DMS53 (cell line): ENCODE measurements around the gene PTPRM.
A peak's percentile ranks its signal among the peaks of the same experiment; 100 is the strongest.
"Not testable (repeated sequence)": the region's sequence is repeated elsewhere in the genome, so short reads cannot be mapped to it uniquely, and the experiment has no call there.

Experiments
- DNase-seq: peaks from one replicate; lab custom pipeline; 2025; lab: John Stamatoyannopoulos, UW

The PTPRM gene

GRCh38 chr18:7726522-7726921 is 159.4 kb downstream of the PTPRM start:
- DNase-seq = no peak

DNA sequence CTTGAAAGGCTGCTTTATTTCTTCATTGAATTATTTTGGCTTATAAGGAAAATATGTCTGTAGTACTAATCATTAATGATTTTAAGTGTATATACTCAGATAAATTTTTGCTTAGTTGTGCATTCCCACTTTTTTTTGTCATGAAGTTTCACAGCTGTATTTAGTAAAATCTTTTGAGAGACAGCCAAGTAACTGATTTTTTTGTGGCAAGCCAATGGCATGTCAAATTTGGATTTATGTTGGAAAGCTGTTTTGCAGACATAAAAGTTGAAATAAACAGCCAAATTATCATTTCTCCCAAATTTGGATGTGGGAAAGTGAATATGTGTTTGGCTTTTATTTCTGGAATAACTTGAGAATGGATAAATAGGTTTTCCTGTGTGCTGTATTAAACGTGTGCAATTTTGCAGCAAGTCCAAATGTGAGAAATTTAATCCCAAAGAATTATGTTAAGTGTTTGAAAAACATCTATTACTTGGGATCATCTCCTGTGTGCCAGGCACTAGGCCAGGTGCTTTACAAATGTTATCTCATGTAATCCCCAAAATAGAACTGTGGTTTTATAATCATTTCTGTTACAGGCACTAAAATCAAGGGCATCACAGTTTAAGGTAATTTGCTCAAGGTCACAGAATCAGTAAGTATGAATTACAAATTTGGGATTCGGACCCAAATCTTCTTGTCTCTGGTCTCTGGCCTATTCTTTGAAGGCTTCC is 160.4 kb downstream of the PTPRM start:
- DNase-seq = no peak

DNA sequence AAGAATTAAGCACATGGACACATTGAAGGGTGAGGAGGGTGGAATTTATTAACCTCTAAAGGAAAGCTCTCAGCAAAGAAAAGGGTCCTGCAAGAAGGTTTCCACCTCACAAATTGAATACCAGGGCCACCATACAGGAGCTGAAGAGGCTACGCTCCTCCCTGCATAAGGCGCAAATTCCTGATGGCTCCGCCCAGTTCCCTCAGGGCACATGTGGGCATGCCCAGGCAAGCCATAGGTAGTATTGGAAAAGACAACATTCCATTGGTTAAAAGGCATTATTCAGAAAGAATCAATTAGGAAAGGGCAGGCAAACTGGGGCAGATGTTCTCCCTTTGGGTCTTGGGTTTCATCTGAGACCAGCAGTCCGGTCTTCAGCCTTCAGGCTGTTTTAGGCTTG is 161.2 kb downstream of the PTPRM start:
- DNase-seq = no peak

GRCh38 chr18:7729868-7730267 is 162.8 kb downstream of the PTPRM start:
- peak; percentile 75 for DNase-seq

- DNase-seq = no peak
These were observed 163.6 kb downstream of the PTPRM start for GRCh38 chr18:7730682-7731081.

DNA sequence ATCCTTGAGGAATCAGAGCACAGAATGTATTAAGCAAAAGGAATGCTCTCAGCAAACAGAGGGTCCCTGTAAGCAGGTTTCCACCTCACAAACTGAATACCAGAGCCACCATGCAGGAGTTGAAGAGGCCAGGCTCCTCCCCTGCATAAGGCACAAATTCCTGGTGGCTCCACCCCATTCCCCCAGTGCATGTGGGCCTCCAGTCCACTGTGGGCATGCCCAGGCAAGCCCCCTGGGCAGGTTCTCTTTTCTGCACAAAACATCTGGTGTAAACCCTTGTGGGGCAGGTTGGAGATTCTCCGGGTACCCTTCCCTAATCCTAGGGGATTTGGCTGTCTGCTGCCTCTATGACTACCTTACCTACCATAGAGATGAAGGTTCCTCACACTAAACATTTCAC is 166.5 kb downstream of the PTPRM start:
- no peak for DNase-seq

- DNase-seq = peak; percentile 20
These were observed 168.1 kb downstream of the PTPRM start for GRCh38 chr18:7735196-7735595.

GRCh38 chr18:7735626-7736175 is 168.6 kb downstream of the PTPRM start:
- DNase-seq = no peak

DNA sequence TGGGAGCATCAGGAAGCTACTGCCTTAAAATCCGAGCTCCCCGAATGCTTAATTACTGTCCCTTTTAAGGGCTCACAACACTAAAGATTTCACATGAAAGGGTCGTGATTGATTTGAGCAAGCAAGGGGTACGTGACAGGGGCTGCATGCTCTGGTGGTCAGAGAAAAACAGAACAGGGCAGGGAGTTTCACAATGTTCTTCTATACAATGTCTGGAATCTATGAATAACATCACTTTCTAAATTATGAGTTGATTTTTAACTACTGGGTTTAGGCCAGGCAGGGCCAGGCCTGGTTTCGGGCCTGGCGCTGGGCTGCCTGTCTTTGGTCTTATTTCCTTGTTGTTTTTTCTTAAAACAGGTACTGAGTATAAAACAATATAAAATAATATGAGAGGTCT is 169.4 kb downstream of the PTPRM start:
- DNase-seq = not testable (repeated sequence)

DNA sequence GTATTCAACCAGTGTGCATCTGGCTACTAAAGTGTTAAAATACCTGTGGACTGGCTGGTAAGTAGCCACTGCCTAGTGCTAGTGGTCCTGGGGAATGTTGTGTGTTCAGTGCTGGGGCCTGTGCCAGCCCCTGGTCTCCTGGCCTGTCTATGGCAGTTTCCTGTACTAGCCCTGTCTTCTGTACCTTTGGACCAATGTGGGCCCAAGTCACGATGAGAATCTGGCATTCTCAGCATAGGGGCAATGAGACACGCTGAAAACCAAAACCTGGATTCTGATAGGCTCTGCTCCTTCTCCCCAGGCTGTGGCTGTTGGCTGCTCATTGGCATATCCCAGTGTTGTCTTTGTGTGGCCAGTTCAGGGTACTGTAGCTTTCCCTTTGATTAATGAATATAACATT is 170.4 kb downstream of the PTPRM start:
- no peak for DNase-seq

GRCh38 chr18:7740821-7741220 is 173.7 kb downstream of the PTPRM start:
- DNase-seq = no peak

- no peak for DNase-seq
These were observed 174.5 kb downstream of the PTPRM start for GRCh38 chr18:7741640-7742039.

GRCh38 chr18:7742224-7742623 is 175.1 kb downstream of the PTPRM start:
- DNase-seq = no peak

GRCh38 chr18:7743256-7743655 is 176.1 kb downstream of the PTPRM start:
- no peak for DNase-seq

GRCh38 chr18:7746106-7746505 is 179.0 kb downstream of the PTPRM start:
- no peak for DNase-seq

- DNase-seq = no peak
These were observed 181.3 kb downstream of the PTPRM start for GRCh38 chr18:7748251-7749007.

GRCh38 chr18:7749008-7749405 is 181.9 kb downstream of the PTPRM start:
- no peak for DNase-seq

DNA sequence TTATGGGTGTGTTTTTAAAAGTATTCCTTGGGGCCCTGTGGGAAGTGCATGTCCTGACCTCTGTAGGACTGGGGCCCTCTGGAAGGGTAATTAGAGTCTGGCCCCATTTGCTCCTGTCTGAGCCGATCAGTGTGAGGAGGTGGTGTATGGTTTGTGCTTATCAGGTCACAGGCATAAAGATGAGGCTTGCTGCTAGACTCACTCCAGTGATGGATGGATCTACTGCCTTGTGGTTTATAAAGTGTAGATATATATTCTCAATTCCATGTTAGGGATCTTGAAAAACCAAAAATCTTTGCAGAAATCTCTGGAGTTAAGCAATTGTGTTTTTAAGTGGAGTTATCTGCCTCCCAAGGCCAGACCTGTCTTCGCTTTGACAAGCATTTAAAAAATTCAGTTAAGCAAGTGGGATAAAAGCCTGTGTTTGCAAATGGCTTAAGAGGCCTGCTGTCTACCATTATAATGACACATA is 182.4 kb downstream of the PTPRM start:
- DNase-seq = peak; percentile 38

DNA sequence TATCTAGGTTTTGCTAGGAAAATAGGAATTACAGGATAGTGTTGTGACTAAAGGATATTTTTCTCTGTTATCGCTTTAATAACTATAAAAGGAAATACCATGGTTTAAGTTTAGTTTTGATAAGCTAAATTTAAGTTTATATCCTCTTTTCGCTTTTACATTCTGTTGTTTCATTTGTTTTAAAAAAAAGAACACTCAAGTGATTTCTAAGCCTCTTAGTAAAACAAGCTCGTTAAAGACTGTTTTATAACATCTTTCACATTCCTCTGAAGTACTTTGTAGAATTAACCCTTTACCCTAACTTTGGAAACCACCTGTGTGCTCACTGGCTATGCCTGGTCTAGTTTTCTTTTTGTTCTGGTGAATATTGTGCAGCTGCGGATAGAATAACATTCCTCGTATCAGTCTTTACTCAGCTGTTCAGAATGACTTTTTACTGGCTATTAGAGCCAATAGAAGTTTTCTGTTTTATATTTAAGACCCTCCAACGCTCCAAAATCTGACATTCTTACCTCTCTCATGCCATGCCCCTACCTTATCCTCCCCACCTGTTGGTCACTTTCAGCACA is 183.1 kb downstream of the PTPRM start:
- no peak for DNase-seq

DNA sequence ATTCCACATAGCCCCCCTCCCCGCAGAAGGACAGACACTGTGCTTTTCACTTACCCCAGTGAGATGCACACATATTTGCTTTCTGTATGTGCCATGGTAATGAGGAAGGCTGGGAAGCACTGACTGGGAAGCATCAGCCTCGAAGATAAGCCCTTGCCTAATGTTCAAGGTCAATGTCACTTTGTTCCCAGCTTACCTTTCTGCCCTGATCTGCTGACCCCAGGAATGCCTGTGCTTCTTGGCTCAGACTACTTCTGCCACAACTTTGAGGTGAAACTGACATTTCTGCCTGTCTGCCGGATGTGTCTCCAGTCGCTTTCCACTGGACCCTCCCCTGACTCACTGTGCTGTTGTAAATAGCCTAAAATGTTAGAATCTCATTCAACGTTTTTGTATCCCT is 183.8 kb downstream of the PTPRM start:
- DNase-seq = no peak

DNA sequence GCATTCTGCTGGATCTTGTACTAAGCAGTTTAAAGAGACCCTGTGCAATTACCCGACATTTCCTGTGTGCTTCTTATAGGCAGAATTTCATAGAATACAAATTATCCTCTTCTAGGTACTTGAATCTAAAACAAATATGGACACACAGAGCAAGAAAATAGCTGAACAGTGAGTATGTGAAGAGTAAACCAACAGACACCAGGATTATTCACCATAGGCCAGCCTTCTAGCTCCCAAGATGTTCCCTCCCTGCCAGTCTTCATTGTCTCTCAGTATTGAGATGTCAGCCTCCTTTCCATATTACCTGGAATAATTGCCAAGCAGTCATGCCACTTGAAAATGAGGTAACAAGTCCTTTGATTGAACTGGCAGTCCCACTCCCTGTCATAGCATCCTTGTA is 187.1 kb downstream of the PTPRM start:
- DNase-seq = peak; percentile 82

DNA sequence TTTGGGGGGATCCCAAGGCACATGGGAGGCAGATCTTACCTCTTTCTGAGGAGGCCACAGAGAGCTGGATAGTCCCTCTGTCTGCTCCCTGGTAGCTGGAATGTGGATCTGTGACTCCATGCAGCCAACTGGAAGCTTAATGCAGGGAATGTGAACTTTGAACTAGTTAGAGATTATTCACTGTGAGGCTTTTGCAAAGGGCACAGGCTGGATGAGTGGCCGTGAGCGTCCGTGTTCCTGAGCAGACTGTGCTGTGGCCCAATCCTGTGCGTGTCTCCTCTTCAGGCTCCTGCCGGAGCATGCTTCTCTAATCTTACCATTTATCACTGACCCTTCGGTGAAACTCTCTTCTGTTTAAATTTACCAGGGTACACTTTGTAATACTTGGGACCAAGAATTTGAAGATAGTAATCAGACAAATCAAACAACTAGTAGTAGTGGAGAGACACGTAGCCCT is 187.6 kb downstream of the PTPRM start:
- DNase-seq = peak; percentile 61
